Measurements from ENCODE around the gene CAMK4.
A peak's percentile ranks its signal among the peaks of the same experiment; 100 is the strongest.

Gene CAMK4

GRCh38 chr5:111223787-111224560 is at the start of gene CAMK4:
CAMK4 (plus strand) TSS chr5:111224384; CDS start chr5:111224484, 100 bp downstream.
- DNase-seq, result peak in 55 of 58 donors; percentile 23 to 83 (median 62)

- no peak for DNase-seq
Observed at GRCh38 chr5:111183064-111183463, 41.1 kb upstream of the CAMK4 start.

GRCh38 chr5:111187079-111187478 is 37.1 kb upstream of the CAMK4 start:
- DNase-seq, result no peak

GRCh38 chr5:111194053-111194452 is 30.1 kb upstream of the CAMK4 start:
- no peak for DNase-seq

- no peak for DNase-seq
Observed at GRCh38 chr5:111194925-111195324, 29.3 kb upstream of the CAMK4 start.

GRCh38 chr5:111197523-111197922 is 26.7 kb upstream of the CAMK4 start:
- DNase-seq, result peak in 29 of 58 donors; percentile 0 to 50 (median 4)

GRCh38 chr5:111198281-111198966 is 25.8 kb upstream of the CAMK4 start:
- no peak for DNase-seq

- no peak for DNase-seq
Observed at GRCh38 chr5:111200828-111201227, 23.4 kb upstream of the CAMK4 start.

GRCh38 chr5:111201705-111202104 is 22.5 kb upstream of the CAMK4 start:
- no peak for DNase-seq

GRCh38 chr5:111211341-111211740 is 12.8 kb upstream of the CAMK4 start:
- no peak for DNase-seq

- no peak for DNase-seq
Observed at GRCh38 chr5:111214052-111214742, 10.0 kb upstream of the CAMK4 start.

GRCh38 chr5:111215971-111216370 is 8.2 kb upstream of the CAMK4 start:
- DNase-seq, result no peak

GRCh38 chr5:111221139-111221538 is 3.0 kb upstream of the CAMK4 start:
- DNase-seq, result no peak

- DNase-seq, result peak in 4 of 58 donors; percentile 24 to 73 (median 38)
Observed at GRCh38 chr5:111223101-111223786, 940 bp upstream of the CAMK4 start.

- DNase-seq, result peak in 12 of 58 donors; percentile 7 to 65 (median 34)
Observed at GRCh38 chr5:111224561-111225345, 569 bp downstream of the CAMK4 start.

- DNase-seq, result no peak
Observed at GRCh38 chr5:111225926-111226325, 1.7 kb downstream of the CAMK4 start.

GRCh38 chr5:111226556-111226955 is 2.4 kb downstream of the CAMK4 start:
- no peak for DNase-seq

GRCh38 chr5:111227226-111227782 is 3.1 kb downstream of the CAMK4 start:
- no peak for DNase-seq

GRCh38 chr5:111227801-111228200 is 3.6 kb downstream of the CAMK4 start:
- DNase-seq, result peak in 10 of 58 donors; percentile 1 to 36 (median 12)

- no peak for DNase-seq
Observed at GRCh38 chr5:111228520-111229220, 4.5 kb downstream of the CAMK4 start.

All from anterior cingulate cortex (tissue), 58 donors.